Mesendoderm (in vitro differentiated cells): ENCODE measurements around the gene MAP3K9.
A peak's percentile ranks its signal among the peaks of the same experiment; 100 is the strongest.

Source experiments
- DNase-seq: peaks from one replicate; pipeline ENCODE4 v3.0.0; 2013
- H2AK5ac ChIP-seq: 2 replicates; pipeline ENCODE4 v1.6.1; 2013; ENCODE audit warnings: low read length, inconsistent platforms
- H2BK120ac ChIP-seq: 2 replicates; pipeline ENCODE4 v1.6.1; 2013; ENCODE audit warnings: low read depth, mild to moderate bottlenecking, low read length, moderate library complexity, mixed read lengths
- H2BK15ac ChIP-seq: replicated peaks from 2 replicates; pipeline ENCODE4 v1.6.1; 2013; ENCODE audit warnings: low read depth, mild to moderate bottlenecking, moderate library complexity
- H2BK5ac ChIP-seq: 2 replicates; pipeline ENCODE4 v1.6.1; 2013; ENCODE audit warnings: low read length, inconsistent platforms
- H3K18ac ChIP-seq: 2 replicates; pipeline ENCODE4 v1.6.1; 2013; ENCODE audit warnings: mild to moderate bottlenecking, low read length, mixed read lengths
- H3K23ac ChIP-seq: one replicate; pipeline ENCODE4 v1.6.1; 2013; ENCODE audit warnings: low read length
- H3K27ac ChIP-seq: 2 replicates; pipeline ENCODE4 v1.5.1; 2013; ENCODE audit warnings: low read depth, mild to moderate bottlenecking, inconsistent platforms, low read length, moderate library complexity
- H3K27me3 ChIP-seq: 2 replicates; pipeline ENCODE4 v1.6.1; 2013; ENCODE audit warnings: low read length, control low read depth, mild to moderate bottlenecking, inconsistent platforms; ENCODE audit not compliant: insufficient read depth, poor library complexity
- H3K36me3 ChIP-seq: 2 replicates; pipeline ENCODE4 v1.6.1; 2013; ENCODE audit warnings: low read length, inconsistent platforms; ENCODE audit not compliant: control insufficient read depth, insufficient read depth
- H3K4ac ChIP-seq: one replicate; pipeline ENCODE4 v1.6.1; 2013; ENCODE audit warnings: low read depth, mild to moderate bottlenecking, low read length, moderate library complexity
- H3K4me1 ChIP-seq: 2 replicates; pipeline ENCODE4 v1.6.1; 2013; ENCODE audit warnings: low read depth, low read length, inconsistent platforms; ENCODE audit not compliant: control insufficient read depth
- H3K4me2 ChIP-seq: 2 replicates; pipeline ENCODE4 v1.6.1; 2013; ENCODE audit warnings: low read length
- H3K4me3 ChIP-seq: 2 replicates; pipeline ENCODE4 v1.5.1; 2013; ENCODE audit warnings: mild to moderate bottlenecking, low read length
- H3K56ac ChIP-seq: one replicate; pipeline ENCODE4 v1.6.1; 2013; ENCODE audit warnings: low read length
- H3K79me1 ChIP-seq: 2 replicates; pipeline ENCODE4 v1.6.1; 2013; ENCODE audit warnings: low read length, inconsistent platforms
- H3K79me2 ChIP-seq: 2 replicates; pipeline ENCODE4 v1.6.1; 2013; ENCODE audit warnings: mild to moderate bottlenecking, low read length; ENCODE audit not compliant: control insufficient read depth, insufficient read depth
- H3K9ac ChIP-seq: 2 replicates; pipeline ENCODE4 v1.6.1; 2013; ENCODE audit warnings: low read length, inconsistent platforms
- H4K5ac ChIP-seq: one replicate; pipeline ENCODE4 v1.6.1; 2013; ENCODE audit warnings: low read length
- H4K8ac ChIP-seq: one replicate; pipeline ENCODE4 v1.6.1; 2013; ENCODE audit warnings: low read depth, mild to moderate bottlenecking, control low read depth, low read length, moderate library complexity
- WGBS: extraction: QIAGEN DNeasy Blood & Tissue Kit; methylation state at CpG from one replicate; pipeline ENCODE4 v1.1.7; 2013; ENCODE audit warnings: low lambda C conversion rate, missing lambda C conversion rate; ENCODE audit not compliant: insufficient coverage; ENCODE audit errors: extremely low coverage; 5-methylcytosine and 5-hydroxymethylcytosine counted together

The MAP3K9 gene

DNA sequence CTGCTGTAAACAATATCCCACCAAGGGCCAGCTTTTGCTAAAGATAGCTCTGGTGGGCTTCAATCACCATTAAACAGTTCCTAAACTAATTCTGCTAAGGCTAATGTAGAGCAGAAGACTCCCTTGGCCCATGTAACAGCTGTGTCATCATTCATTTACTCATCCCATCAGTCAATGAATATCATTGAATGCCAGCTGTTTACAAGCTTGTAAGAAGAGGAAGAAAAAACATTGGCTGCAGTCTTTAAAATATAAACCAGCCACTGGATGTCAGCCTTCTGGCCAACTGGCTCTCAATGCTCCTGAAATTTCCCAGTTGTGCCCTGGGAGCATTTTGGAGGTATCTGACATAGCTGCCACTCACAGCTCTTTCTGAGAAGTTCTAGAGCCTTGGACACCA, 18.0 kb upstream of the MAP3K9 start:
- DNase-seq, result no peak
- H3K79me1 ChIP-seq, result no peaks in the 10 kb centered on the region
- H2BK5ac ChIP-seq, result no peak overlapping the region
- no peak overlapping the region for H2AK5ac ChIP-seq
- no peak overlapping the region for H3K27ac ChIP-seq
- H3K36me3 ChIP-seq, result no peaks in the 10 kb centered on the region
- no peak overlapping the region for H3K4me3 ChIP-seq
- H3K4me1 ChIP-seq, result peaks cover 3% of the 10 kb centered on the region
- no peak overlapping the region for H4K5ac ChIP-seq
- H2BK120ac ChIP-seq, result no peak overlapping the region
- H3K4ac ChIP-seq, result no peak overlapping the region
- H4K8ac ChIP-seq, result no peak overlapping the region
- H3K9ac ChIP-seq, result no peak overlapping the region
- no peak overlapping the region for H3K4me2 ChIP-seq
- H3K18ac ChIP-seq, result no peak overlapping the region
- no peak overlapping the region for H3K56ac ChIP-seq
- no peak overlapping the region for H3K23ac ChIP-seq
- no peak overlapping the region for H2BK15ac ChIP-seq
- no peaks in the 10 kb centered on the region for H3K27me3 ChIP-seq
- H3K79me2 ChIP-seq, result no peaks in the 10 kb centered on the region

DNA sequence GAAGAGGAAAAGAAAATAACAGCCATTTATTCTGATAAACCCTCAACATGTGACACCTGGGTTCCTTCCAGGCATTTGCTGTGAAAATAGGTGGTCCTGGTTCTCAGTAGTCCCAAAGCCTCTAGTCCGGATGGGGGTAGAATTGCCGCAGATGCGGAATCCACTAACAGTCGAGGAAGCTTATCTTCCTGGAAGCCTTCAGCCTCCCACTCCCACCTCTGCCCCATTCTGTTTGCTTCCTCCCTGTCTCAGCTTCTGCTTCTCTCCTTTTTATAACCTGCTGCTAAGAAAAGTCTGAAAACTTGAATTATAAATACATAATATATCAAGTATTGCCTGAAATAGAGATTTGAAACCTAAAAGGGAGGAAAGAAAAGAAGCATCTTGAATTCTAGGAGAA, 14.0 kb upstream of the MAP3K9 start:
- no peak overlapping the region for H3K23ac ChIP-seq
- peaks cover 8% of the 10 kb centered on the region for H3K4me1 ChIP-seq
- peak overlapping the region; percentile 70 for H3K9ac ChIP-seq
- no peak overlapping the region for H4K5ac ChIP-seq
- no peak overlapping the region for H3K4me3 ChIP-seq
- H3K56ac ChIP-seq, result peak overlapping the region; percentile 90
- no peak overlapping the region for H3K27ac ChIP-seq
- H3K27me3 ChIP-seq, result no peaks in the 10 kb centered on the region
- WGBS, result no CpG with 5 or more reads among the region's 4 CpGs
- no peaks in the 10 kb centered on the region for H3K79me2 ChIP-seq
- H2BK15ac ChIP-seq, result no peak overlapping the region
- no peak overlapping the region for H4K8ac ChIP-seq
- H3K18ac ChIP-seq, result no peak overlapping the region
- no peak overlapping the region for H2BK120ac ChIP-seq
- no peaks in the 10 kb centered on the region for H3K79me1 ChIP-seq
- H3K4me2 ChIP-seq, result peak overlapping the region; percentile 70
- no peak for DNase-seq
- no peaks in the 10 kb centered on the region for H3K36me3 ChIP-seq
- no peak overlapping the region for H2BK5ac ChIP-seq
- H3K4ac ChIP-seq, result no peak overlapping the region
- H2AK5ac ChIP-seq, result no peak overlapping the region

DNA sequence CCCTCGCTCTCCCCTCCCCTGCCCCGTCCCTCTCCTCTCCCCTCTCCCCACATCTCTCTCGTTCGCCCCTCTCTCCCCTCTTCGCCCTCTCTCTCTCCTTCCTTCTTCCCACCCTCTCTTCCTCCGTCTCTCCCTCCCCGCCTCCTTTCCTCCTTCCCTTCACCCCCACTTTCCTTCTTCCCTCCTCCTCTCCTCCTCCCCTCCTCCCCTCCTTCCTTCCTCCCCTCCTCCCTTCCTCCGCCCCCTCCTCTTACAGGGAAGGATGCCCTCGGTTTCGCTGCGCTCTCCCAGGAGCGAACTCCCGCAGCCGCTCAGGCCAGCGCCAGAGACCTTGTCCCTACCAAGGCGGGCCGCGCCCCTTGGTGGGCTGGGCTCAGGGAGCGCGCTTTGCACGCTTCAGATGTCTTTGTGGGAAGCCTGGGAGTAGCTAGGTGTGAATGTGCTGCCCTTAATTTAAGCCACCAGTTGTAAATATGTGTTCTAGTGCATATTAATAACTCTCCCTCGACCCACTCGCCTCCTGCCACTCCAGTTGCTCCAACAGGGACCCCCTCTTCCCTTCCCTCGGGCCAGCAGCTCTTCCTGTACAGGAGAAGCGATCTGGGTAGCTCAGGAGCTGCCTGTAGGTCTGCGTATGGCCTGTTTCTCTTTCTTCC, 13.3 kb upstream of the MAP3K9 start:
- H3K56ac ChIP-seq, result peak overlapping the region; percentile 98
- H4K8ac ChIP-seq, result no peak overlapping the region
- no peak overlapping the region for H2BK15ac ChIP-seq
- peaks cover 8% of the 10 kb centered on the region for H3K4me1 ChIP-seq
- peak overlapping the region; percentile 92 for H3K9ac ChIP-seq
- H3K79me2 ChIP-seq, result no peaks in the 10 kb centered on the region
- H3K27me3 ChIP-seq, result no peaks in the 10 kb centered on the region
- peak overlapping the region; percentile 92 for H3K4me2 ChIP-seq
- H2BK5ac ChIP-seq, result peak overlapping the region; percentile 48
- DNase-seq, result peak; percentile 92
- no peak overlapping the region for H2BK120ac ChIP-seq
- H3K4ac ChIP-seq, result no peak overlapping the region
- no peak overlapping the region for H3K27ac ChIP-seq
- no peak overlapping the region for H4K5ac ChIP-seq
- no peaks in the 10 kb centered on the region for H3K79me1 ChIP-seq
- peak overlapping the region; percentile 28 for H3K18ac ChIP-seq
- WGBS, result no CpG with 5 or more reads among the region's 26 CpGs
- H3K4me3 ChIP-seq, result peak overlapping the region; percentile 75
- H2AK5ac ChIP-seq, result no peak overlapping the region
- no peaks in the 10 kb centered on the region for H3K36me3 ChIP-seq
- H3K23ac ChIP-seq, result peak overlapping the region; percentile 67

DNA sequence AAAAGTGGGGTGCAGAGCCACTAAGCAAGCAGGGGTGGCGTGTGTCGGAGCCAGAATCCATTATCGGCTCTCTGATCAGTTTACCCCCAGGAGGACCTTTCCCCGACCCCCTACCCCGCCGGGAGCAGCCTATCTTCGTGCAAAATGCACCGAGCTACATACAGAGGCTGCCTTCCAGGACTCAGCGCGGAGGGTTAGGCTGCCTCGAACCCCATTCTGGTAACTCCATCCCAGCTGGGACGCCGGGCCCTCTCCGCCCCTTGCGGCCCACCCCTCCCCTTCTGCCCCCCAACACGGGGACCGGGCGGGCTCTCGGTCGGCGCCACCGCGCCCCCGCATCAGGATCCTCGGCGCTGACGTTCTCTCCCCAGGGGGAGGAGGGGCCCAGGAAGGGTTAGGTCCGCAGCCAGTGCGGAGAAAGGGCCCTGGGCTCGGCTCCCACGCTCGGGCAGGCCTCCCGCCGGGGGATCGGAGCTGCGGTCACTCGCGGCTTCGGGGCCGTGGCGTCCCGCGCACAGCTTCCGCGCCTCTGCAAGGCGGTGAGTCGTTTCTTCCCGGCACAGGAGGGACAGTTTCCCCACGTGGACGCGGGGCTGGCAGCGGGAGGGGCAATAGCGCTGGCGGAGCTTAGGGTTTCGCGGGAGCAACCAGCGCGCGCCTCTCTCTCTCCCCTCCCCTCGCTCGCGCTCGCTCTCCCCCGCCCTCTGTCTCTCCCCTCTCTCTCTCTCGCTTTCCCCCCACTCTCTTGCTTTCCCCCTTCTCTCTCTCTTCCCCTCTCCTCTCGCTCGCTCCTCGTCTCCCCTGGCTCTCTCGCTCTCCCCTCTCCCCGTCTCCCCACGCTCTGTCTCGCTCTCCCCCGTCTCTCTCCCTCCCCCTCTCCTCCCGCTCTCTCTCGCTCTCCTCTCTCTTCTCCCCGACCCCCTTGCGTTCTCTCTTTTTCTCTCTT, 12.5 kb upstream of the MAP3K9 start:
- H2BK15ac ChIP-seq, result no peak overlapping the region
- H3K4me2 ChIP-seq, result peak overlapping the region; percentile 92
- no CpG with 5 or more reads among the region's 77 CpGs for WGBS
- no peak overlapping the region for H3K4ac ChIP-seq
- no peaks in the 10 kb centered on the region for H3K79me1 ChIP-seq
- no peaks in the 10 kb centered on the region for H3K79me2 ChIP-seq
- peak overlapping the region; percentile 28 for H3K18ac ChIP-seq
- no peaks in the 10 kb centered on the region for H3K36me3 ChIP-seq
- H4K8ac ChIP-seq, result no peak overlapping the region
- no peak overlapping the region for H4K5ac ChIP-seq
- H3K9ac ChIP-seq, result peak overlapping the region; percentile 92
- peak overlapping the region; percentile 32 for H3K23ac ChIP-seq
- H2BK5ac ChIP-seq, result peak overlapping the region; percentile 69
- H2BK120ac ChIP-seq, result no peak overlapping the region
- peak overlapping the region; percentile 75 for H3K4me3 ChIP-seq
- H2AK5ac ChIP-seq, result no peak overlapping the region
- H3K27me3 ChIP-seq, result no peaks in the 10 kb centered on the region
- peaks cover 8% of the 10 kb centered on the region for H3K4me1 ChIP-seq
- H3K56ac ChIP-seq, result peak overlapping the region; percentile 98
- peak; percentile 74 for DNase-seq
- no peak overlapping the region for H3K27ac ChIP-seq

DNA sequence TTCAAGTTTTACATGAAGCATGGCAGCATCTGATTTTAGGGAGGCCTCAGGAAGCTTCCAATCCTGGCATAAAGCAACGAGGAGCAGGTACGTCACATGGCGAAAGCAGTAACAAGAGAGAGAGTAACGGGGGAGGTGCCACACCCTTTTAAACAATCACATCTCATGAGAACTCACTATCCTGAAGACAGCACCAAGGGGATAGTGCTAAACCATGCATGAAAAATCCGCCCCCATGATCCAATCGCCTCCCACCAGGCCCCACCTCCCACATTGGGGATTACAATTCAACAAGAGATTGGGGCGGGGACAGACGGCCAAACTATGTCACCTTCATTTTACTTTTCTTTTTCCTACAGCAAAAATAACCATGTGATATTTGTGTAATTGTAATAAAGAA, 7.2 kb upstream of the MAP3K9 start:
- no CpG with 5 or more reads among the region's 8 CpGs for WGBS
- no peak overlapping the region for H3K18ac ChIP-seq
- no peak overlapping the region for H4K8ac ChIP-seq
- peaks cover 5% of the 10 kb centered on the region for H3K4me1 ChIP-seq
- H3K56ac ChIP-seq, result no peak overlapping the region
- peak; percentile 57 for DNase-seq
- H3K27me3 ChIP-seq, result no peaks in the 10 kb centered on the region
- H3K79me1 ChIP-seq, result peaks cover 4% of the 10 kb centered on the region
- no peak overlapping the region for H3K4ac ChIP-seq
- peaks cover 8% of the 10 kb centered on the region for H3K79me2 ChIP-seq
- no peak overlapping the region for H2BK15ac ChIP-seq
- no peak overlapping the region for H2AK5ac ChIP-seq
- H2BK5ac ChIP-seq, result no peak overlapping the region
- no peak overlapping the region for H4K5ac ChIP-seq
- no peak overlapping the region for H3K4me3 ChIP-seq
- H2BK120ac ChIP-seq, result no peak overlapping the region
- H3K36me3 ChIP-seq, result no peaks in the 10 kb centered on the region
- H3K9ac ChIP-seq, result no peak overlapping the region
- H3K4me2 ChIP-seq, result no peak overlapping the region
- no peak overlapping the region for H3K23ac ChIP-seq
- H3K27ac ChIP-seq, result no peak overlapping the region
